Activated CD8-positive, alpha-beta memory T cell treated with anti-CD3 and anti-CD28 coated beads, Interleukin-2, amount 50 U/mL, for 4 hours (primary cell): ENCODE data around the gene NTN5.
"Not testable (repeated sequence)": the region's sequence is repeated elsewhere in the genome, so short reads cannot be mapped to it uniquely, and the experiment has no call there.

Experiments used
- DNase-seq: peaks from one replicate; pipeline ENCODE4 v3.0.0-alpha.2; 2020

NTN5 gene

DNA sequence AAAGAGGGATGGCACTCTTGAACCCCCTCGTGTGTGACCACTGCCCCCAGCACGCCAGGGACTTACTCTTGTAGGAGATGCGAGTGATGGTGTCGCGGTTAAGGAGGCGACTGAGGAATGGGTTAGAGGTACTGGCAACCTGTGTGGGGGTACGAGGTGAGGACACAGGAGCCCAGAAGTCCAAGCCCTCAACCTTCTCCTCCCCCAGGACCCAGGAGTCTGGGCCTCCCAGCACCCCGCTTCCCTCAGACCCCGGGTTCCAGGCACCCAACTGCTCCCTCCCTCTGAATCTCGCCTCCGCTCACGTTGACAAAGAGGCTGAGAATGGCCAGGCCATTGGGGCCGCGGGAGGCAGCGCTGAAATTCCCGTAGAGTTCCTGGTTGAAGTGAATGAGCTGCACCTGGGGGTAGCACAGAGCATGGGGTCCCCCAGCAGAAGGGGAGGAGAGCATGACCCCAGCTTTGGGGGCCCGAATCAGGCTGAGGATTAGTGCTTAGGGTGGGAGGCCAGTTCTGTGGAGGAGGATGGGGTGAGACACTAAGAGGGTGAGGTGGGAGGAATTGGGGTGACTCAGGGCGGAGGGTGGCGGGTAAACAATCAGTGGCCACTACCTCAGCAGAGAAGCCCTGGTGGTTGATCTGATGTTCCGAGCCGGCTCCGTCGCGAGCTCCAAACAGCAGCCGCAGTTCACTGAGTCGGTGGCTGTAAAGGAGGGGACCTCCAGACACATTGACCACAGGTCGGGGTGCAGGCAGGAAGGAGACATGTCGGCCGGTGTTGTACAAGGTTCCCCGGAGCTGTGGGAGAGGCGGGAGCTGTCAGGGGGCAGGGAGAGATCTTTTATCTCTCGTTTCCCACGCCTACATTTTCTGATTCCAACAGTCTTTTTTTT, 33.1 kb downstream of the NTN5 start:
- DNase-seq: peak; percentile 37

DNA sequence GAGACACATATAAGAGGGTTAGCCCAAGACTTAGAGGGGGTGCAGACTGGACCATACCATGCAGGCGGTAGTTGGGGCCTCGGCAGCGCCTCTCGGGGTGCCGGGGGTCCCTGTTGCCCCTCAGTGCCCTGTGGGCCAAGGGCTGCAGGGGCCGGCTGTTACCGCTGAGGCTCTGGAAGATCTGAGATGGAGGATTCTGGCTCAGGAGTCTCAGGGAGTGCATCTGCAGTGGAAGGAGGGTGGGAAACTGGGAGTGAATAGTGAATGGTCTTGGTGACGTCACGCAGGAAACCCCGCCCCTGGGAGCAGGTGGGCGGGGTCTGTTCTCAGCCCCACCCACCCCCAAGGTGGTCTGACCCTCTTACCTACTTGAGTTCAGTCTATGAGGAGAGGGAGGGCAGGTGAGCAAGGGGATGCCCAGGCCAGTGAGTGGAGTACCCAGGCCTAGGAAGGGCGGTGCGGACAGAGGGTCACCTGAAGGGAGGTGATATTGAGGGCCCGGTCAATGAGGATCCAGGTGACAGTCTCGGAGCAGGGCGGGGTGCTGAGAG, 33.9 kb downstream of the NTN5 start:
- peak; percentile 27 for DNase-seq

DNA sequence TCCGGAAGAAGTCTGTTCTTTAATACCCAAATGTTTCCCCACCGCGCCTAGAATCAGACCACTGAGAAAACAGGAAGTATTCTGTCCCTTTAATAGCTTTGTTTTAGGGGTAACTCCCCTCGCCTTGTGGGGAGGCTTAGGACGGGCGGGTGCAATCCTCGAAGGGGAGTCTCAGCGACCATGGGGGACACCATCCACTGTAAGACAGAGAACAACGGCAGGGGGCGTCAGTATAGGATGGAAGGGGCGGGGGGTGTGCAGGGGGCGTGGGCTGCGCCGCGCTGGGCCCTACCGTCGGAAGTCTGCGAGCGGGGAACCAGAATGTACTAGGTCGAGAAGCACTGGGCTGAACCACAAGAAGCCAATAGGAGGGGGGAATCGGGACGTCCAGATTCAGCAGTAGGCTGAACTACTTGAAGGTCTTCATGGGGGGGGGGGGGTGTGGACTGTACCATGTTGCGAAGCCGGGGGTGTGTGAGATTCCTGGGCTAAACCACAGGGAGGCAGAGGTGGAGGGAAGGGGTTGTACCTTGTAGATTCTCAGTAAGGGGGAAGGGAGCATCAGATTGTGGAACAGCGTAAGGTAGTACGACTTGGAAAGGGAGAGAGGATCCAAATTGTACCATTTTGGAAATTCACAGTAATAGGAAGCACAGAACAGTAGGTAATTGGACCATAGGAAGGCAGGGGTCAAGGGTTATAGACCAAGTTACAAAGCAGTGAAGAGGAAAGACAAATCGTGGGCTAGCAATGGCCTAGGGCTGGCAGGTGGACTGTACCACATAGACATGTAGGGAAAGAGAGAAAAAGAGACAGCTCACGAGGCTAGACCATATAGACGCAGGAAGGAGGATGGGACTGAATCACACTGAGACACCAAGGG, 34.6 kb downstream of the NTN5 start:
- peak; percentile 73 for DNase-seq

DNA sequence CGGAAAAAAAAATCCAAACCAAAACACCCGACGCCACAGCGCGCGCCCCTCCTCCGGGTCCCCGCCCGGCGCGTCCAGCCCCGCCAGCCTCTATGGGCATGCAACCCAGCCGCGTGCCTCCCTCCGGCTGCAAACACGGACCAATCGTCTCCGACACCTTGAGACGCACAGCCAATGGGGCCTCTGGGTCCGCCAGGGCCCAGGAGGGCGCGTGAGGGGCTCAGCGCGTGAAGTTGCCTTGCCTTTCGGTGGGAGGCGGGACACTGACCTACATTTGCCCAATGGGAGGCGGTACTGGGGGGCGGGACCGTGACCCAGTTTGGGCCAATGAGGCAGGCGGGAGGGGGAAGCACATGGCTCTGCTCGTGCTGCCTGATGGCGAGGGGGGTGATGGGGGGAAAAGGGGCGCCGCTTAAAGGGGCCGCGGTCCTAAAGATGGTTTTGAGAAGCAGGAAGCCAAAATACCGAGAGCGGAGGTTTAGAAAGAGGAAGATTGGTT, 35.3 kb downstream of the NTN5 start:
- DNase-seq: peak; percentile 99

DNA sequence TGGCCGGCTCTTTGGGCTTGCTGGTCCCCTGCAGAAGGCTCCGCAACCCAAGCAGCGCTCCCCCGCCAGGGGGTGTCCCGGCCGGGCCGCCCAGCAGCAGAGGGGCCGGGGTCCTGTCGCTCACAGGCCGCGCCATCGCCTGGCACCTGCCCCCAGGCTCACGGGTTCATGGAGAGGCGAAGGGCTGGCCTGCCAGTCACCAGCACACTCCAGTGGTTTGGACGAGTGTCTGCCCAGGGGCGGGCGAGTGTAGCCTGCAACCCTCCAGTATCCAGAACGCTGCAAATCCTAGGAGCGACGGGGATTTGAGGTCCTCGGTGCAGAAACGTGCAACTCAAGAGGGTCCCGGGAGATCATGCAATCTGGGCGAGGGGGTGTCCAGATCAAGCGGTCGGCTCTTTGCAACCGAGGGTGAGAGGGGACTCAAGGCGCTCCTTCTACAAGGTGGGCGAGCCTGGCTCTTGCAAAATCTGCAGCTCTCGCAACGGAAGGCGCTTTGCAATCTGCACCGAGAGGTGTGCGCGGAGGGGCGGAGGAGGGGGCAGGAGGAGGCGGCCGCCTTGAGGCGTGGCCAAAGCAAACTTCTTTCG, 35.9 kb downstream of the NTN5 start, which contains the start of gene DBP:
DBP (minus strand) TSS at position 521 of the 590 bp plus-strand sequence; CDS start at position 136, 385 bp downstream.
- DNase-seq: peak; percentile 52

DNA sequence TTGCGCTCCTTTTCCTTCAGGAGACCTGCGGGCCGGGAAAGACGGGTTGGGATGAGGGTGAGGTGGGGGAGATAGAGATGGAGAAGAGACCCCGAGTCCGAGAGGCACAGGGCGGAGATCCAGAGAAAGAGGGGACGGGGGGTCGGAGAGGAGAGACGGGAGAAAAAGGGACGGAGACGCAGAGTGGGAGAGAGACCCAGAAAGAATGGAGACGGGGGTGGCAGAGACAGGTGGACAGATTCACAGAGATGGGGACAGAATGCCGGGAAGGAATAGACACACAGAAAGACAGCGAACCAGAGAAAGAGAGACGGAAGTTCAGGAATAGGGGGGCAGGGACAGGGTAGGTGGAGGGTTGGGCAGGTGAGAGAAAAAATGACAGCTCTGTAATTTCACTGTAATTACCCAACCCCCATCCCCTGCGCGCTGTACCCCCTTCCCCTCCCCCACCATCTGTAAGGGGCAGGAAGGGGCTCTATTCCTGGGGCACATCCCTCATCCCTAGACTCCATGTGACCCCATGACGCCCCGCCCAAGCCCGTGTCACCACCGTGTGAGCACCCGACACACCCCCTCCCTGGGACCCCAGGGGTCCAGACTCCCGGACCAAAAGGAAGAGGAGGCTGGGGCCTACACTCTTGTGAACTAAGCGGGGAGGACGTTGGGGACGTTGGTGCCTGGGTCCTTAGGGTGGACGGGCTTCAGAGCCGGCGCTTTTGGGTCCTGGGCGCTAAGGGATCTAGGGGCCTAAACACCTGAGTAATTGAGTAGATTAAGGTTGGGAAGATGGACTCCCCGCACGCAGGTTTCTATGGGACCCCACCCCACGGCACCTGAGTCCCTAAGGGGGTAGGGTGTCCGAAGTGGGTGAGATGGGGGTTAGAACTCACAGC, 36.6 kb downstream of the NTN5 start:
- peak; percentile 38 for DNase-seq

DNA sequence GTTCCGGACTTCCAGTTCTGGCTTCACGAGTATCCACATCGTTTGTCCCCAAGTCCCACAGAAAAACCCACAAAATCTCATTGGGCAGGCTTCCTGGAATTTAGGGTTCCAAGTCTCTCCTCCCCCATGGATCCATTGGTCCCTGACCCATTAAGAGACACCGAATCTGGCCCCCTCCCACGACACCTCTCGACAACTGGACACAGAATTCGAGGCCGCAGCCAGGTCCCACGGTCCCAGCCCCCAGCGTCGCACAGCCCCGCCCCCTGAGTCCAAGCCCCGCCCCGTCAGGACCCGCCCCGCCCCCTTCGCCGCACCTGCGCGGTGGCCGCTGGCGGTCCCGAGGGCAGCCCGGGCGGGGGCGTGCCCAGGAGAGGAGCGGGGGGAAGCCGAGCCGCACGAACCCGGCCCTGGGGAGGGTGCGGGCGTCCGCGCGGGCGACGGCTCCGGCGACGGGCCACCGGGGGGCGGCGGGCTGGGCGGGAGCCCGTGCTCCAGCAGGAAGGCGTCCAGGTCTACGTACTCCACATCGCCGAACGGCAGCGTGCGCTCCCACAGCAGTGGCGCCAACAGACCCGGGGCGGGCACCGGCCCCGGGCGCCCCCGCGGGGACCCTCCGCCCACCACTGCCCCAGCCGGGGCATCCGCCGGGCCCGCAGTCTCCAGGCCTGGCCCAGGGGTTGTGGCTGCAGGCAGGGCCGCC, 37.4 kb downstream of the NTN5 start:
- peak; percentile 73 for DNase-seq

DNA sequence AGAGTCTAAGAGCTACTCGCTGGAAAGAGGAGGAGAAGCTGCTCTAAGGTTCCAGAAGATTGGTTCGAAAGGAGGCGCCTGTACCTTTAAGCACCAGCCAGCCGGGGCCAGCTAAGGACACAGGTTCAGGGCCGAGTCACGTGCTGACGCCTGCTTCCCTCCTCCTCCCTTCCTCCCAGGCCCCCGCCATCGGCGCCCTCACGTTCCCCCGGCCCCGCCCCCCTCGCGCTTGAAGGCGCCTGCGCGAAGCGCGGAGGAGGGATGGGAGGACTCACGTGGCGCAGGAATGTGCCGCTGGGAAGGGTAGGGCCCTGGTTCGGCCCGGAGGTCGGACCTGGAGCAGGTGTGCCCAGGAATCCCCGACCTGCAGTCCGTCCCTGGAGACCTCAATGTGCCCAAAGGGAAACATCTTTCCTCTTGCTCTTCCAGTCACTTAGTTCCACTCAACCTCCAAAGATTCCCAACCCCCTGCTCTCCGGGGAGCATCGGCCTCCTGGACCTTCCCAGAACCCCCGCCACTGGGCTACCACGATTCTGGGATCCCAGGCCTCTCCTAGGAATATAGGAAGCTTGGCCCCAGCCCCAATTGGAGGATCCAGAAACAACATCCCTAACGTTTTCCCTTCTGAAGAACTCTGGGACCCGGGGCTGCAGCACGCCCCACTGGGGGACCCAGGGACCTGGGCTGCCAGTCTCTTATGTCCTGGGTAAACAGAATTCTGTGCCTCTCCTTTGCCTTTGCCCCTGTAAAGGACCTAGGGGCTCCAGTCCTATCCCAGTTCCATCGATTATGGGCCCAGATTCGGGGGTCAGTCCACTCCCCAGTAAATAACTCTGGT, 38.2 kb downstream of the NTN5 start:
- DNase-seq: peak; percentile 91

DNA sequence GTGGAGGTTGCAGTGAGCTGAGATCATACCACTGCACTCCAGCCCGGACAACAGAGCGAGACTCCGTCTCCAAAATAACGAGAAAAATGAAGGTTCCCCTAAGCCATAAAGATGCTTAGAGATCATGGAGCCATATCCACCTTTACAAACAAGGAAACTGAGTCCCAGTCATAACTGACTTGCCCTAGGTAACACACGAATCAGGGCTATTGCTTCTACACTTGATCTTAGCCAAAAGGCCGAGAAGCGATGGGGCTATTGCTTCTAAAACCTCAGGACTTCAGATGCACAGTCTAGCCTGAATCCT, 38.8 kb downstream of the NTN5 start:
- DNase-seq: no peak

DNA sequence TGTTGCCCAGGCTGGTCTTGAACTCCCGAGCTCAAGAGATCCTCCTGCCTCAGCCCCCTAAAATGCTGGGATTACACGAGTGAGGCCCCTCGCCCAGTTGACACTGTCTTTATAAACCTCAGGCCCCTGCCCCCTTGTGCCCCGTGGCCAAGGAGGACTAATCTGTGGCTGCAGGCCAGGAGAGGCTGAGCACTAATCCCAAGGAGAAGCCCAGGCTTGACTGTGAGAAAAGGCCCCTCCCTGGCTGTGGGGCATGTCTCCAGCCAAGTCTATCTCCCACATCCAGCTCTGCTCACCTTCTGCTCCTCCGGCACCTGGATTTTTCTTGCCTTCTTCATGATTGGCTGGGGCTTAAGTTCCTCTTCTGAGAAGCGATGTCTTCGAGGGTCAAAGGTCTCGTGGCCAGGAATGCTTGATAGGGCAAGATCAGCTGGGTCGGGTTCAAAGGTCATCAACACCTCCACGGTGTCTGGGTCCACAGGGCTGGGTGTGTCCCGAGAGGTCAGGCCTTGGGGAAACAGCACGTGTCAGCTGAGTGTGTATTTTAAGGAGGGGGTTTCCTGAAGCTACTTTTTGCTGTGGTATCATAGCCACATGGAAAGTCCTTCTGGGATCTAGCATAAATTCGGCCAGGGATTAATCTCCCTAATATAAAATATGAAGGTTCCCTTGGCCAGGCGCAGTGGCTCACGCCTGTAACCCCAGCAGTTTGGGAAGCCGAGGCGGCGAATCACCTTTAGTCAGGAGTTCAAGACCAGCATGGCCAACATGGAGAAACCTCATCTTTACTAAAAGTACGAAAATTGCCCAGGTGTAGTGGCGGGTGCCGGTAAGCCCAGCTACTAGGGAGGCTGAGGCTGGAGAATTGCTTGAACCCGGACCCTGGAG, 39.4 kb downstream of the NTN5 start:
- DNase-seq: no peak

DNA sequence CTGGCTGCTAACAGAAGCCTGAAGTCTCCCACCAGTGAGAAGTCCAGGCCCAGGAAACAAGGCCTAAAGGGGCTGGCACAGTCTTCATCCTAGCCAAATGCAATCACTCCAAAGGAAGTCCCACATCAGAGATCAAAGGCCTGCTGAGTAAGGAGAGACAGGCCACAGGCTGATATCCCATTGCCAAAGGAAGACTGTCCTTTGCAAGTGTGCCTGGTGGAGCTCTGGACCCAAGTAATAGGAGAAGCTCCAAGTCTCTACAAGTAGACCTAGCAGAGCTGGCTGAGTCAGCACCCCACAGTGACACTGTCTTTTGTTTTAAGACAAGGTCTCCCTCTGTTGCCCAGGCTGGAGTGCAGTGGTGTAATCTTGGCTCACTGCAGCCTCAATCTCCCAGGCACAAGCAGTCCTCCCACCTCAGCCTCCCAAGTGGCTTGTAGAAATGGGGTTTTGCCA, 40.1 kb downstream of the NTN5 start:
- no peak for DNase-seq

DNA sequence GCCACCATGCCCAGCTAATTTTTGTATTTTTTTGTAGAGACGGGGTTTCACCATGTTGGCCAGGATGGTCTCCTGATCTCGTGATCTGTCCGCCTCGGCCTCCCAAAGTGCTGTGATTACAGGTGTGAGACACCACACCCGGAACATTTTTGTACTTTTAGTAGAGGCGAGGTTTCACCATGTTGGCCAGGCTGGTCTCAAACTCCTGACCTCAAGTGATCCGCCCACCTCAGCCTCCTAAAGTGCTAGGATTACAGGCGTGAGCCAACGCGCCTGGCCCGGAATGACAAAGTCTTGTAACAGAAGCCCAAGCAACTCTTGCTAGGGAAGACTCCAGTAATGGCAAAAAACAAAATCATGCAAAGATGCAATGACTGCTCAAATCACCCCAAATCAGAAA, 40.5 kb downstream of the NTN5 start:
- DNase-seq: not testable (repeated sequence)

DNA sequence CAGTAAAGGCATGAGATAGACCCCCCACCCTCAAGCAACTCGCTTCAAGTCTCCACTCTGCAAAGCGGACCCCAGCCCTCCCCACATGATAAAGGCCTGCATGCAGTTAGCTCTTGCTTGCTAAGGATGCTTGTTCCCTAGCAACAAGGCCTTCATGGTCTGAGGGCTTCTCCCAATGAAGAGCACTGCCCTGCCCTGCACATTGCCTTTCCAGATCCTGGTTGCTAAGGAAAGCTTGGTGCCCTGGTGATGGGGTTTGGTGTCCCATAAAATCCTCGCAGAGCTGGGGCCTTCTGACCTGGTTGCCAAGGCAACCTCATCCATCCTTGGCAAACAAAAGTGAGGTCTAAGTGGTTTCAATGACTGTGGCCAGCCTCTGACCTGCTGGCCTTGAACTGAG, 41.6 kb downstream of the NTN5 start:
- no peak for DNase-seq

DNA sequence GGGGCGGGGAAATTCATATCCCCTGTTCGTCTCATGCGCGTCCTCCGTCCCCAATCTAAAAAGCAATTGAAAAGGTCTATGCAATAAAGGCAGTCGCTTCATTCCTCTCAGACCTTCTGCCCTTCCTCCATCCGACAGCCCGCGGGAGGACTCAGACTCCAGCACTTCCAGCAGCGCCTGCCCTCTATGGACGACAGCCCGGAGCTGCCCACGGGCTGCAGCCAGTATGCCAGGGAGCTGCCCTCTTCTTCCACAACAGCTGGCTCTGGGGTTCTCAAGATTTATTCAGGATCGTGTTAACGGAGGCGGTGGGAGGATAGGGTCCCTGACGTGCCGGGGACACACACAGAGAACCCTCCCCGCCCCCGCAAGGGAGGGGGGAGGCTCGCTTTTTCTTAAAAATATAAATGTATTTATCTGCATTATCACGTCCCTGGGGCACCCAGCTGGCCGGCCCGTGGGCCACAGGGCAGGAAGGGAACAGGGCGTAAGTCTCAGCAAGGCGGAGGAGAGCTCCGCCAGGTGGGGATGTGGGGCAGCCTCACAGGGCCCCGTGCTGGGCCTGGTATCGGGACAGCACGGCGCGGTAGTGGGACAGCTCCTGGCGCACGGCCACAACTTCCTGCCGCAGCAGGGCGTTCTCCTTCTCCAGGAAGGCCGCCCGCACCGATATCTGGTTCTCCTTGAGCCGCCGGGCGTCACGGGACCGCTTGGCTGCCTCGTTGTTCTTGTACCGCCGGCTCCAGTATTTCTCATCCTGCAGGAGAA, 42.3 kb downstream of the NTN5 start:
- no peak for DNase-seq

DNA sequence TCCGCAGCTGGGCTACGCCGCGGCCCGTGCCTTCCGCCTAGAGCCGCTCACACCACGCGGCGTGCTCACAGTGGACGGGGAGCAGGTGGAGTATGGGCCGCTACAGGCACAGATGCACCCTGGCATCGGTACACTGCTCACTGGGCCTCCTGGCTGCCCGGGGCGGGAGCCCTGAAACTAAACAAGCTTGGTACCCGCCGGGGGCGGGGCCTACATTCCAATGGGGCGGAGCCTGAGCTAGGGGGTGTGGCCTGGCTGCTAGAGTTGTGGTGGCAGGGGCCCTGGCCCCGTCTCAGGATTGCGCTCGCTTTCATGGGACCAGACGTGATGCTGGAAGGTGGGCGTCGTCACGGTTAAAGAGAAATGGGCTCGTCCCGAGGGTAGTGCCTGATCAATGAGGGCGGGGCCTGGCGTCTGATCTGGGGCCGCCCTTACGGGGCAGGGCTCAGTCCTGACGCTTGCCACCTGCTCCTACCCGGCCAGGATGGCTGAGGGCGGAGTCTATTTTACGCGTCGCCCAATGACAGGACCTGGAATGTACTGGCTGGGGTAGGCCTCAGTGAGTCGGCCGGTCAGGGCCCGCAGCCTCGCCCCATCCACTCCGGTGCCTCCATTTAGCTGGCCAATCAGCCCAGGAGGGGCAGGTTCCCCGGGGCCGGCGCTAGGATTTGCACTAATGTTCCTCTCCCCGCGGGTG, 43.1 kb downstream of the NTN5 start:
- peak; percentile 24 for DNase-seq

DNA sequence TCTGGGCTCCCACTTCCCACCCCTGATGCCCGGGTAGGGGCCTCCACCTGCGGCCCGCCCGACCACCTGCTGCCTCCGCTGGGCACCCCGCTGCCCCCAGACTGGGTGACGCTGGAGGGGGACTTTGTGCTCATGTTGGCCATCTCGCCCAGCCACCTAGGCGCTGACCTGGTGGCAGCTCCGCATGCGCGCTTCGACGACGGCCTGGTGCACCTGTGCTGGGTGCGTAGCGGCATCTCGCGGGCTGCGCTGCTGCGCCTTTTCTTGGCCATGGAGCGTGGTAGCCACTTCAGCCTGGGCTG, 43.6 kb downstream of the NTN5 start:
- no peak for DNase-seq

DNA sequence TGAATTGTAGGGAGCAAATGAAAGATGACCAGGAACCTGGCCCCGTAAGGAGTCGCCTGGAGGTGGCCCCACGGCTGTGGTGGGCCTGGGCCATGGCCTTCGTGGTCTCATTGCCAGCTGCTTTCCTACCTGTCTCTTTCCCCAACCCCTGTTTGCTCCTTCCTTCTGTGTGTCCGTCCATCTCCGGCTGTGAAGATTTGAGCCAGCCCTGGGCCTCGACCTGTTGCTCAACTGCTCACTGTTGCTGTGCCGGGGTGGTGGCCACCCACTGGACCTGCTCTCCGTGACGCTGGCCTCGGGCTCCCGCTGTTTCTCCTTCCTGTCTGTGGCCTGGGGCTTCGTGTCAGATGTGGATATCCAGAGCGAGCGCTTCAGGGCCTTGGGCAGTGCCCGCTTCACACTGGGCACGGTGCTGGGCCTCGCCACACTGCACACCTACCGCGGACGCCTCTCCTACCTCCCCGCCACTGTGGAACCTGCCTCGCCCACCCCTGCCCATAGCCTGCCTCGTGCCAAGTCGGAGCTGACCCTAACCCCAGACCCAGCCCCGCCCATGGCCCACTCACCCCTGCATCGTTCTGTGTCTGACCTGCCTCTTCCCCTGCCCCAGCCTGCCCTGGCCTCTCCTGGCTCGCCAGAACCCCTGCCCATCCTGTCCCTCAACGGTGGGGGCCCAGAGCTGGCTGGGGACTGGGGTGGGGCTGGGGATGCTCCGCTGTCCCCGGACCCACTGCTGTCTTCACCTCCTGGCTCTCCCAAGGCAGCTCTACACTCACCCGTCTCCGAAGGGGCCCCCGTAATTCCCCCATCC, 44.1 kb downstream of the NTN5 start:
- no peak for DNase-seq
